ENCODE measurements around the gene CHRNB1. TPM values are rescaled to one million over a fixed set of nuclear protein-coding genes. Genes with fewer than 3 reads are reported as not detected.
A peak's percentile ranks its signal among the peaks of the same experiment; 100 is the strongest.

CHRNB1 gene
- total RNA-seq, 3 donors from 2014 or later (not counting 1 experiment from before 2014, with no cell fraction given): 9.8 to 10.4 (median 10.2) TPM

GRCh38 chr17:7483255-7484066, 38.6 kb downstream of the CHRNB1 start:
- no peak for TF ChIP-seq CTCF (IDR thresholded peaks at IDR 0.05)
- H3K36me3 ChIP-seq (ENCODE audit: control insufficient read depth, insufficient read depth, low read length): no peaks in the 10 kb centered on the region
- no peaks in the 10 kb centered on the region for H3K27me3 ChIP-seq (ENCODE audit: control insufficient read depth, insufficient read depth, low read length)
- peak overlapping the region; percentile 81 for H3K4me3 ChIP-seq (ENCODE audit: low read length)
- Mint-ChIP-seq H3K4me3 (peak overlapping the region; percentile 100), H3K27ac (peak overlapping the region; percentile 100), H3K27me3 (ENCODE audit: low read depth in 2 of 2) (no peaks in the 10 kb centered on the region), H3K36me3 (no peaks in the 10 kb centered on the region), H3K4me1 (peaks cover 68 to 81% of the 10 kb centered on the region in 2 donors), H3K9me3 (no peaks in the 10 kb centered on the region)
- peaks cover 53% of the 10 kb centered on the region for H3K4me1 ChIP-seq (ENCODE audit: control insufficient read depth, insufficient read depth, low read length)
- peak overlapping the region; percentile 96 for H3K27ac ChIP-seq (ENCODE audit: low read length)
- intact Hi-C loops (cut with micrococcal nuclease): loop anchor here (1.0 to 5.0 kb wide), 8 partner anchors 27 to 359 kb away; partner anchors contain the start of genes CTDNEP1, EIF5A, ELP5 and SENP3
- WGBS (ENCODE audit: insufficient coverage): under 1% methylated on average over 31 of the region's 38 CpGs
- peak; percentile 92 to 97 for DNase-seq
- peak; percentile 56 to 76 (median 60) for ATAC-seq
- H3K9me3 ChIP-seq (ENCODE audit: control insufficient read depth, insufficient read depth, low read length): no peaks in the 10 kb centered on the region

GRCh38 chr17:7484067-7484918, 39.4 kb downstream of the CHRNB1 start, which contains the start of gene POLR2A:
POLR2A (plus strand) TSS chr17:7484366.
- Histone ChIP-seq H3K27ac (ENCODE audit: low read length) (peak within 1 kb of the TSS; percentile 96), H3K4me3 (ENCODE audit: low read length) (peak within 1 kb of the TSS; percentile 81), H3K36me3 (ENCODE audit: control insufficient read depth, insufficient read depth, low read length) (no peaks in the 10 kb centered on the region), H3K9me3 (ENCODE audit: control insufficient read depth, insufficient read depth, low read length) (no peaks in the 10 kb centered on the region), H3K27me3 (ENCODE audit: control insufficient read depth, insufficient read depth, low read length) (no peaks in the 10 kb centered on the region), H3K4me1 (ENCODE audit: control insufficient read depth, insufficient read depth, low read length) (peaks cover 50% of the 10 kb centered on the region)
- intact Hi-C loops (cut with micrococcal nuclease): loop anchor here (1.0 to 5.0 kb wide), 8 partner anchors 28 to 358 kb away; partner anchors contain the start of genes CTDNEP1, EIF5A, ELP5 and SENP3
- 0% methylated on average over 55 of the region's 64 CpGs for WGBS (ENCODE audit: insufficient coverage)
- ATAC-seq (peak; percentile 63 to 83 (median 66)), DNase-seq (peak; percentile 99)
- Mint-ChIP-seq H3K27ac (peak within 1 kb of the TSS; percentile 100), H3K27me3 (ENCODE audit: low read depth in 2 of 2) (no peaks in the 10 kb centered on the region), H3K4me1 (peaks cover 72 to 84% of the 10 kb centered on the region in 2 donors), H3K36me3 (no peaks in the 10 kb centered on the region), H3K9me3 (no peaks in the 10 kb centered on the region), H3K4me3 (peak within 1 kb of the TSS; percentile 100)
- TF ChIP-seq CTCF (IDR thresholded peaks at IDR 0.05): no peak

GRCh38 chr17:7484919-7485377, 40.1 kb downstream of the CHRNB1 start:
- ATAC-seq: no peak
- intact Hi-C loops (cut with micrococcal nuclease): loop anchor here (1.0 to 5.0 kb wide), 8 partner anchors 29 to 357 kb away; partner anchors contain the start of genes CTDNEP1, EIF5A, ELP5 and SENP3

More at GRCh38 chr17:7484919-7485377, 40.1 kb downstream of the CHRNB1 start:
- H3K4me3 Mint-ChIP-seq: peak overlapping the region; percentile 100
- Histone ChIP-seq H3K27ac (ENCODE audit: low read length) (peak overlapping the region; percentile 52), H3K4me1 (ENCODE audit: control insufficient read depth, insufficient read depth, low read length) (peaks cover 51% of the 10 kb centered on the region), H3K36me3 (ENCODE audit: control insufficient read depth, insufficient read depth, low read length) (no peaks in the 10 kb centered on the region), H3K27me3 (ENCODE audit: control insufficient read depth, insufficient read depth, low read length) (no peaks in the 10 kb centered on the region), H3K4me3 (ENCODE audit: low read length) (peak overlapping the region; percentile 64), H3K9me3 (ENCODE audit: control insufficient read depth, insufficient read depth, low read length) (no peaks in the 10 kb centered on the region)
- H3K4me1 Mint-ChIP-seq: peaks cover 72 to 83% of the 10 kb centered on the region in 2 donors
- DNase-seq: no peak
- no peaks in the 10 kb centered on the region for H3K27me3 Mint-ChIP-seq (ENCODE audit: low read depth in 2 of 2)
- H3K36me3 Mint-ChIP-seq: no peaks in the 10 kb centered on the region
- WGBS (ENCODE audit: insufficient coverage): 0% methylated on average over 19 of the region's 19 CpGs
- H3K27ac Mint-ChIP-seq: peak overlapping the region; percentile 100
- no peaks in the 10 kb centered on the region for H3K9me3 Mint-ChIP-seq
- TF ChIP-seq CTCF (IDR thresholded peaks at IDR 0.05): no peak

All from natural killer cell (primary cell).